Kidney tubule cell (primary cell): Measurements from ENCODE around the gene C1GALT1C1L.
A peak's percentile ranks its signal among the peaks of the same experiment; 100 is the strongest.
"Not testable (repeated sequence)": the region's sequence is repeated elsewhere in the genome, so short reads cannot be mapped to it uniquely, and the experiment has no call there.

Source experiments
- DNase-seq: peaks from one replicate; pipeline ENCODE4 v3.0.0-alpha.2; 2018; ENCODE audit warnings: low spot score

The C1GALT1C1L gene

DNA sequence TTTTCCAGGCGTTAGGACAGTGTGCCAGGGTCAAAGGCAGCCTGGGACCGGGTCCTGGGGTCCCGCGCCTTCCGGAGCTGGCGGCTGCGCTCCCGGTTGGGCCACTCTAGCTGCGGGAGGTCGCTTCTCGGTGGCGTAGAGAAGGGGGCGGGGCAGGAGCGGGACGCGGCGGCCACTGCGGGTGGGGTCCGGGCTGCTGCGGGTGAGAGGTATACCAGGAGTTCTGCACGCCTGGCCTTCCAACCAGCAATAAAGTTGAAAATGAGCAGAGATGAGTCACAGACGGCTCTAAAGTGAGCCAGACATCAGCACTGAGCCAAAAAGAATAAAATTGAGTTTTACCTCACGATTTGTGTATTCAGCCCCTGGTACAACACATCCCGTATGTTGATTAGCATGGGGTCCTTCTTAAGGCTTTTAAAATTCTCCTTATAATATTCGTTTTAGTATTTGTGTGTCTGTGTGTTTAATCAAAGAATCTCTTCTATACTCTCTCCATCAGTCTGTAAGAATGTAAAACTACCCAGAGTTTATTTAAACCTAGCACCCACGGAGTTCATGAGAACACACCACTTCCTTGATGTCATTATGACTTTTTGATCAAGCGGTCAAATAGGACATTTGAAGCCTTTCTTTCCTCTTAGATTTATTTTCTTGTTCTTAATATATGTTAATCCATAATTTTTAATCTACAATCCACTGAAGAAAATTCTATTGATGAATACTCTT lies at the start of gene C1GALT1C1L:
TSS of gene C1GALT1C1L (minus strand) at position 108 of the 729 bp plus-strand sequence. CDS start at position 1, 107 bp downstream.
- peak; percentile 76 for DNase-seq

DNA sequence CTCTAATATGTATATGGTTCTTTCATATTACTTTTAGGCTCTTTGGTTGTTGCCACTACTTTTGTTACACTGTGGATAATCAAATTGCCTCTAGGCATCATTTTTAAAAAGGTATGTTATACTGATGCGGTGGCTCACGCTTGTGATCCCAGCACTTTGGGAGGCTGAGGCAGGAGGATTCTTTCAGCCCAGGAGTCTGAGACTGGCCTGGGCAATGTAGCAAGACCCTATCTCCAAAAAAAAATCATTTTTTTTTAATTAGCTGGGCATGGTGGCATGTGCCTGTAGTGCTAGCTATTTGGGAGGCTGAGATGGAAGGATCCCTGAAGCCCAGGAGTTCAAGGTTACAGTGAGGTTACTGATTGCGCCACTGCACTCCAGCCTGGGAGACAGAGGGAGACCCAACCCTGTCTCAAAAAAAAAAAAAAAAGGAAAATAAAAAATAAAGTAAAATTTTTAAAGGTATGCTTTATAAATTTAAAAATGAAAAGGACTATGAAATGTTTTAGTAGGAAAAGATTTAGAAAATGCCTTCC lies 49.5 kb upstream of the C1GALT1C1L start:
- DNase-seq, result no peak

DNA sequence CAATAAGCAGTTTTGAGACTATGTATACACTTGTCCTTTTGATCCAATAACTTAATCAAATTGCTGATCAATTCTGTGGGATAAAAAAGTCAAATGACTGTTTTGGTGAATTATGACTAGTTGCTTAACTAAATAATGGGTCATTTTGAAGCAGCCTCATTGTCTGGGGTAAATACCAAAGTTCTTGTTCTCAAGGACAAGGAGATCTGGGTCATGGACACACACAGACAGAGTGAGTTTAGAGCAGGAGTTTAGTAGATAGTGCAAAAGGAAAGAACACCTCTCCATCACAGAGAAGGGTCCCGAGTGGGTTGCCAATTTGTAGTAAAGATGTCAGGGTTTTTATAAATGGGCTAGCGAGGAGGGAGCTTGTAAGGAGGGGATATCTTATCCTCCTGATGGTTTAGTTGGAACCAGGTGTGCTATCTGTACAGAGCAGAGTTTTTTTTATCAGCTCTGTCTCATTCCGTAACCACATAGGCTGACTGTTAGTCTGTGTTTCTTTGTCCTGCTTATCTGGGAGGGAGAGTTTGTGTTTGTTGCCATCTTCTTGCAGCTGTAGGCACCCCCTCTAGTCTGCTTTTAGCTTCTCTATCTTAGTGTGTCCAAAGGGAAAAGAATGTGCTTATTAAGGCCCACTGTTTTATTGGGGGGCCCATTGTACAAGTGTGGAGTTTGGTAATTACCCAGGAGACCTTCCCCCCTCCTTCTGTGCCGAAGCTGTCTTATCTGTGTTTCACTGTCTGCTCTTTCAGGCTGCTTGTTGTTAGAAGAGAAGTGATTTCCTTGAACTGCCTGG lies 48.7 kb upstream of the C1GALT1C1L start:
- DNase-seq, result no peak

DNA sequence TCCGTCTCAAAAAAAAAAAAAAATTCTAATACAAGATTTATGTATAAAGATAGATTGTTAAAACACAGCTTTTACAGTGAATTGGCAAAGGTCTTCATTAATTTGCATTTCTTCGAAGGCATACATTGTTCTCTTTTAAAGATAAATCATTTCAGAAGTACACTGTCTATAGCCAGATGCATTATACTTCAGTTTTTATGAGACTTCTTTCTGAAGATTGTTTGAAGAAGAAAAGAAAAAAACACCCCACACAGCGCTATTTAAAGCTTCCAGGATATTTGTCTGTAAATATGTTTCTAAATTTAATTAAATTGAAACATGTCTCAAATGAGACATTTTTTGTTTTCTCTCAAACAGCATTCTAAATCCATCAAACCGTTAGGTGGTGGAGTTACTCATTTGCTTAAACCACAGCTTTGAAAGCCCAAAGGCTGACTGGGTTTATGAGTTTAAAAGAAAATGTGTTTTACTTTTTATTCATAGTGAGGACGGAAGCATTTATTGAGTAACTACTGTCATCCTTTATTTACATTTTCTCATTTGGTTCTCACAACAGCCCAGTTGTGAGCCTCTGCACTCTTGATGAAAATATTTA lies 42.4 kb upstream of the C1GALT1C1L start:
- no peak for DNase-seq

DNA sequence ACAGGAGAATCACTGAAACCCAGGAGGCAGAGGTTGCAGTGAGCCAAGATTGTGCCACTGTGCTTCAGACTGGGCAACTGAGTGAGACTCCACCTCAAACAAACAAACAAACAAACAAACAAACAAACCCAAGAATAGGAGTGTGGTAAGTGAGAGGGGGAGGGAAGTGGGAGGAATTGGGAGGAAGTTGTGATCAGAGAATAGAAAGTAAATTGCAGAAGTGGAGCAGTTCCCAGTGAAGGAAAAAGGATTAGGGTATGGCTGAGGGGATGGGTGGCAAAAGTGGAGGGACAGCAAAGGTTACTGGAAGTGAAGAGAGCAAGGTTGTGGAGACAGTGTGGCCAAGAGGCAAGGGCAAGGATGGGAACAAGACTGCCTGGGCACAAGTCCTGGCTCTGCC lies 41.1 kb upstream of the C1GALT1C1L start:
- no peak for DNase-seq

DNA sequence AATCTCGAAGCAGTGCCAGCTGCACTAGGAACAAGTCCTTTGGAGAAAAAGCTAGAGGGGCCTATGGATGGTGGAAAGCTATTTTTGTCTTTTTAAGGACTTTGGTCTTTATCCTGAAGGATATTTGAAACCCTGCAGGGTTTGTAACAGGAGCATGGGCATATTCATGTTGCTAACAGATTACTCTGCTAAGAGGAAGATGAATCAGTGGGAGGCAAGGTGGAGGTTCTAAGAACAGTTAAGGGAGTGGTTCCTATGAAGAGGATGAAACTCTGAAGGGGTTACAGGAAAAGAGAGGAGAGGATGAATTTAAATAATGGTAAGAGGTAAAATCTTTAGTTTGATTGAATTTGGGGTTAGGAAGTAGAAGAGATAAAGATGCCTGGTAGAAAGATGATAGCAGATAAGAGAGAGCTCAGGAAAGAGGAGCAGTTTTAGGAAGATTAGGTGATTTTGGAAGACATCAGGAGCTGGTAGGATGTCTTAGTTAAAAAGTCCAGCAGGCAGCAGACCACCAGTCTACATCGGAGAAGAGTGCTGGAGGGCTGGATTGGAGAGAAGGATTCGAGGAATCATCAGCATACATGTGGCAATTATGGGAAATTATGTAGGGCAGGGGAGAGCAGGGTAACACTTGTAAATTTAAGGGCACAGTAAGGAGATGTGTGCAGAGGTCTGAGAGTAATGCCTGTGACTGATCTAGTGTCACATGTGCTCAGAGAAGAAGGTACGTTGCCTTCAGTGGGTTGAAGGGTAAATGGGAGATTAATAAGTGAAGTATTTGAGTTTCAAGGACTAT lies 39.3 kb upstream of the C1GALT1C1L start:
- DNase-seq, result no peak

DNA sequence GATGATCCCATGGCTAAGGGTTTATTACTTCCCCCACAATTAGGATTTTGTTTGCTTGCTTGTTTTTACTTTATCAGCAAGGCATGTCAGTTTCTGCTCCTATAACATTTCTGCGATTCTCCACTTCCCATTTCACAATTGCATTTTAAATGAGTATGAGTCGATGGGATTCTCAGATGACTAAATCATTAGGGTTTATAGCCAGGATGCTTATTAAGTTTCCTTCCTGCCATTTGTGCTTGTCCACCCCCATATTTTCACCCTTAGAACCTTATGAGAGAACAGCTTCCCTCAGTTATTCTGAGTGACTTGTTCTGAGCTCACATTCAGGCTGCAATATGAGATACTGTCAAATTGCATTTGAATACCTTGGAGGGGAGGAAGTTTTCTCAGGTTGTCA lies 37.9 kb upstream of the C1GALT1C1L start:
- peak; percentile 45 for DNase-seq

DNA sequence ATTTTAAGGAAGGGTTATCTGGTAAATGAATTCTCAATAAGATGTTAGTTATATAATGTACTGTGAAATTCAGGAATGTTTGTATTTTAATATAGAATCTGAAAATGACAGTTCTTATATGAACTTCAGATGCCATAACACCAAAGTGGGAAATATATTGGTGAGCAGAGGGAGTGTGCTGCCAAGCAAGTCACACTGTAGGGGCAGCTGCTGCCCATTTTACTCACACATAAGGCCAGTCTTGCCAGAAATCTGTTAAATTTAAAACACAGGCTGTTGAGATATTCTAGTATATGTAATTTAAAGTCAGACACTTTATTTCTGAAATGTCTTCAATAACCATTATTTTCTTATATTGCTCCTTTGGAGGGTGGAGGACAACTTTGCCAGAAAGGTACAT lies 34.6 kb upstream of the C1GALT1C1L start:
- no peak for DNase-seq

DNA sequence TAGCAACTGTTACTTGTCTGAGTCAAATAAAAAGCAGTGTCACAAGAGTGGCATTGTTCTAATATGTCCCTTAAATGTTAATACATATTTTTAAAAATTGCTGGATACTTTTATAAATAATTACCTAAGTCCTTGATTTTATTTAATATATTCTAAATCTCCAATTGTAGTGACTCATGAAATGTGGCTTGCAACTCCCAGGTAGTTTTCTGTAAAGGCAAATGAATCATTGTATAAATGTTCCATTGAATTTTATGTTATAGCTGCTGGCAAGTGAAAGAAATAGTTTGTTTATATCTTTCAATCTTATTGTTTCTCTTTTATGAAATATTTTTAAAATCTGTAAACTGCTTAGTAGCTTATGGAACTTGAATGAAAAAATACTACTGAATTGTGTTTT lies 32.7 kb upstream of the C1GALT1C1L start:
- DNase-seq, result peak; percentile 19

DNA sequence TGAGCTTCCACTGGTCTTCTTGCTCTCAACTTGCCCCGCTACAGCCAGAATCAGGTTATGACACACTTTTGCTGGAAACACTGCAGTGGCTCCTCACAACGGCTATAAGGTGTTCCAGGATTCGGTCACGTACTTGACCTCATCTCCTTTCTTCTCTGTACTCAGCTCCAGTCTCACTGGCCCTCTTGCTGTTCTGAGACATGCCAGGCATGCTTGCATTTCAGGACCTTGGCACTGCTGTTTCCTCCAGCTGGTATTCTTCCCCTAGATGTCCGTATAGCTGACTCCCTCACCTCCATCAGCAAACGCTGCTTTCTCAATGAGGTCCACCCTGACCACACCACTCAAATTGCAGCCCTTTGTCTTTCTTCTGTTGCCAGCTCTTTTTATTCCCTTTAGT lies 31.9 kb upstream of the C1GALT1C1L start:
- DNase-seq, result no peak

DNA sequence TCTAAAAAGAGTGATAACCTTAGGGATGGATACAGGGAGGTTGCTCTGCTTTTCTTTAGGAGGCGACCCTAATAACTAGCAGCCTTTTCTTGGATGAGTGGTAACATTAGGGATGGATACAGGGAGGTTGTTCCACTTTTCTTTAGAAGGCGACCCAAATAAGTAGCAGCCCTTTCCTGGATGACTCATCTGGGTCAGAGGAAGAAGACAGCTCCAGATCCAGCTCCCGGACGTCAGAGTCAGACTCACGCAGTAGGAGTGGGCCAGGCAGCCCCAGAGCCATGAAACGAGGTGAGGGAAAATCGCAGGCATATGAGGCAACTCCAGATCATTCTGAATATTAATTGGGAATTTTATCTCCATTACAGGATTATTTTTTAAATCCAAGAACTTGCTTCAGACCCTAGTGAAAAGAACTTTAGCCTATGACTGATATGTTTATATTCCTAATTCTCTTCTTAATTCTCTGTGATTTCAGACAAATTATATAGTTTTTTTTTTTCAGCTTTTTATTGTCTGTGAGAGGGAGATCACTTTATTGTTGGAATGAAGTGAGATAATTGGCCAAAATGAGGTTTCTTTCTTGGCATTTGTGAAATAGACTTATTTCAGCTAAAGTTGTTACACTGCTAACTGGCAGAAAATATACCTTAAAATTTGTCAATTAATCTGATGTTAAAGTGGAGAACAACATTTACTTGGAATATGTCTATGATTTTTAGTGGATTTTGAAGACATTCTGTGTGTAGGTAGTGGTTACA lies 31.2 kb upstream of the C1GALT1C1L start:
- peak; percentile 18 for DNase-seq

DNA sequence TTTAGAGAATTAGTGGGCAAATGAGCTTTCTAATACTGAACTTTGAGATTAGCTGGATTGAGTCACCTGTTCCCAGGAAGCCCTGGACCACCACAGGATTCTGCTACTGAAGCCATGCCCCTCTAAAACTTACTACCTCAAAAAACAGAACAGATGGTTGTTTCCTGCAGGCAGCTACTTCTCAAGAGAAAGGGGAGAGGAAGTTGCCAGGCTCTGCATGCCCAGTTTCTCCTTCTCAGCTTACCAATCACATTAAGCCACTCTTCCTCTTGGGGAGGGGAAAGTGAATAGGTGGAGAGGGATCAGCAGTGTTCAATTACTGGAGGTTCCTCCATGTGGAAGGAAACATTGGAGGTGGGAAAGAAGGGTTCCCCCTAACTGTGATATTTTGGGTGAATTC lies 24.9 kb upstream of the C1GALT1C1L start:
- DNase-seq, result no peak

DNA sequence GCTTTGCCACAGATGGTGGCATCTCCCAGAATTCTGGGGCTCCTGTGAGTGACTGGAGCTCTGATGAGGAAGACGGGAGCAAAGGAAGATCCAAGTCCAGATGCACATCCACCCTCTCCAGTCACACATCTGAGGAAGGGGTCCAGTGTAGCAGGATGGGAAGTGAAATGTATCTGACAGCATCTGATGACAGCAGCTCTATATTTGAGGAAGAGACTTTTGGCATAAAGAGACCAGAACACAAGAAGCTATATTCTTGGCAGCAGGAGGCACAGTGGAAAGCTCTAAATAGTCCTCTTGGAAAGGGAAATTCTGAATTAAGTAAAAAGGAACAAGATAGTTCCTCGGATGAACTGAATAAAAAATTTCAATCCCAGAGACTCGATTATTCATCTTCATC lies 23.5 kb upstream of the C1GALT1C1L start:
- DNase-seq, result no peak

DNA sequence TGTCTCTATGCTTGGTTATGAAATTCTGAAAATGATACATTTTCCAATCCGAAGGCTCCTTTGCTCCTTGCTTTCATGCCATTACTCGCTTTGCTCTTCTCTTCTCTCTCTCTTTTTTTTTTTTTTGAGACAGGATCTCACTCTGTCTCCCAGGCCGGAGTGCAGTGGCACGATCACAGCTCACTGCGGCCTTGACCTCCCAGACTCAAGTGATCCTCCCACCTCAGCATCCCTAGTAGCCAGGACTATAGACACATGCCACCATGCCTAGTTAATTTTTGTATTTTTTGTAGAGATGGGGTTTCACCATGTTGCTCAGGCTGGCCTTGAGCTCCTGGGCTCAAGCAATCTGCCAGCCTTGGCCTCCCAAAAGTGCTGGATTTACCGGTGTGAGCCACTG lies 21.9 kb upstream of the C1GALT1C1L start:
- not testable (repeated sequence) for DNase-seq

DNA sequence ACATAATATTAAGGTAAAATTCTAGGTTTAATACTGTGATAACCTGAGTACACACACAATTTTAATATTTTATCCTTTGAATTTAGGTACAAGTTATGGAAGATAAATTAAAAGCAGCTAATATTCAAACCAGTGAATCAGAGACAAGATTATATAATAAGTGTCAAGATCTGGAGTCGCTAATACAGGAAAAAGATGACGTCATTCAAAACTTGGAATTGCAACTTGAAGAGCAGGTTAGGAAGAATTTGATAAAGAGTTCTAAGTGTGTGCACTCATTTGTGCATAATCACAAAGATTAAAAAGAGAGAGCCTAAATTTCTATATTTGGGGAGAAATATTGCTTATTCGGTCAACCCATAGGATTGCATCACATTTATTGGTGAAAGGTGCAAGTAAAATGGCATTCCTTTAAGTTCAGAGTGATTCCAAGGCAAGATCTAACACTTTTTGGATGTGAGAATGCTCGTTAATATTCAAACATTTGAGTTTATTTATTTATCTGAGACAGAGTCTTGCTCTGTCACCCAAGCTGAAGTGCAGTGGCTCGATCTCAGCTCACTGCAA lies 16.3 kb upstream of the C1GALT1C1L start:
- DNase-seq, result no peak

DNA sequence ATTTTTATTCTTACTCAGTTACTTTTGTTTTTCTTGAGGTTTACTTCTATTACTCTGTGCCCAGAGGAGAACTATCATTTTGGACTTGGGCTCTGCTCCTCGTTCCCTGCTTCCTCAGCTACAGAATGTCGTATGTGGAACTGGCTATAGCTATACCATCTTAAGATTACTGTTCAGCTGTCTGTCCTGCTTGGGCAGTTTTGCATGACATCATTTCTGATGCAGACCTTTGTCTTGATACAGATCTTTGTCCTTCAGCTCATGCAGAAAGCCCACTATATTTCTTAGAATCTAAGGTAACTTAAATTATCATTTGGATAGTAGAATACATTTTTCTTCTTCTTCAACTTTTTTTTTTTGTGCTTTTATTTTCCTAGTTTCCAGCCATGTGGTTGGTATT lies 13.8 kb upstream of the C1GALT1C1L start:
- DNase-seq, result peak; percentile 27

DNA sequence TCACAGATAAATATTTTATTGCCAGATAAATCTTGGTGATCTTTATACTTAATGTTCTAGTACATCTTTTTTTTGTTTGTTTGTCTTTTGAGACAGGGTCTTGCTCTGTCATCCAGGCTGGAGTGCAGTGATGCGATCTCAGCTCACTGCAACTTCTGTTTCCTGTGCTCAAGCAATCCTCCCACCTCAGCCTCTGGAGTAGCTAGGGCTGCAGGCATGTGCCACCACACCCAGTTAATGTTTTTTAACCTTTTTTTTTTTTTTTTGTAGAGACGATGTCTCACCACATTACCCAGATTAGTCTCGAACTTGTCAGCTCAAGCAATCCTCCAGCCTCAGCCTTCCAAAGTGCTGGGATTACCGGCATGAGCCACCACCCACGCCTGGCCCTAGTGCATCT lies 9.1 kb upstream of the C1GALT1C1L start:
- DNase-seq, result peak; percentile 16

DNA sequence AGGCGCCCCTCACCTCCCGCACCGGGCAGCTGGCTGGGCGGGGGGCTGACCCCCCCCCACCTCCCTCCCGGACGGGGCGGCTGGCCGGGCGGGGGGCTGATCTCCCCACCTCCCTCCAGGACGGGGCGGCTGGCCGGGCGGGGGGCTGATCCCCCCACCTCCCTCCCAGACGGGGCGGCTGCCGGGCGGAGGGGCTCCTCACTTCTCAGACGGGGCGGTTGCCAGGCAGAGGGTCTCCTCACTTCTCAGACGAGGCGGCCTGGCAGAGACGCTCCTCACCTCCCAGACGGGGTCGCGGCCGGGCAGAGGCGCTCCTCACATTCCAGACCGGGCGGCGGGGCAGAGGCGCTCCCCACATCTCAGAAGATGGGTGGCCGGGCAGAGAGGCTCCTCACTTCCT lies 1.6 kb upstream of the C1GALT1C1L start:
- not testable (repeated sequence) for DNase-seq

DNA sequence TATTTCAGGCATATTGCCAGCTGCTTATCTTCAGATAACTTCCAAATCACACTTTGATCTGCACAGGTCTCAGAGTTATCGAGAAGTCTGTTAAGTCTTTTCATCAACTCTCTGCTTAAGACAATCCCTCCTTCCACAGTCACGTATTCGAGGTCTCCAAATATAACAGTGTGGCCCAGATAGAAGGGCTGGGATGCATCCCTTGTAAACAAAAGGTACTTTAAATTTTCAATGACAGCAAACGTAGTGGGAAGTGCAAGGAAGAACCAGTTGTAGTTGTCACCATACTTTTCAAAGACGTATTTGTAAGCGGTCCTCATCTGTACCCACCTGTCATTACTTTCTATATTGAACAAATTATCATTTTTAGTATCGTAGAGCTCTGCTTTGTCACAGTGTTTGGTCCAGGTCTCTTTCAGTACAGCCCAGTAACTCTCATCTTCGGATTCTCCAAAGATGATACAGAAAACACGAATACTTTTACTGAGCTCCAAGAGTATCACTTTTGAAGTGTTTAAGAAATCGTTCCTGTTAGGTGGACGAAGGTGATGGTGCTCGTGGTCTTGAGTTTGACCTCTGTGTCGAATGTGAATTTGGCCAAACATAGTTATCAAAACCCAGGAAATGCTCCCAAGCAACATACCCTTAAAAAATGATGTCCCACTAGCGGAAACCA lies 445 bp downstream of the C1GALT1C1L start:
- DNase-seq, result no peak

DNA sequence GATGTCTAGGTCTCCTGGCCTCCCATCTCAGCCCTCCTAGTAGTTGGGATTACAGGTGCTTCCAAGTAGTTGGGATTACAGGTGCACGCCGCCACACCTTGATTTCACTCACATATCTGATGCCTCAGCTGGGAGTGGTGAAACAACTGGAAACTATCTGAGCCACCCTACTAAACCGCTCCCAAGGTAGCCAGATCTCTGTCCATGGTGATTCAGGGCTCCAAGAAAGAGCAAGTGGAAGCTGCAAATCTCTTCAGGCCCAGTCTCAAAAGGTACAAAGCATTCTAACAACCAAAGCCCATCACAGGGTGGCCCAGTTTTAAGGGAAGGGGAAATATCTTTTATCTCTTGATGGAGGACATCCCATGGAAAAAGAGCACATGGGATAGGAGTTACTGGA lies 19.0 kb downstream of the C1GALT1C1L start:
- DNase-seq, result no peak
